Left lung (tissue), 10 donors: ENCODE measurements around the gene UNC5A. TPM values are rescaled to one million over a fixed set of nuclear protein-coding genes. Genes with fewer than 3 reads are reported as not detected.
A peak's percentile ranks its signal among the peaks of the same experiment; 100 is the strongest.

Source experiments
- ATAC-seq: fragments of 200-7000 bp; cut with Tn5 transposase; one replicate; pipeline ENCODE4 v1.9.1; 2020; ENCODE audit warnings: moderate library complexity
- DNase-seq, 4 donors: peaks; one replicate each; pipeline ENCODE4 v3.0.0-alpha.2; 2013 to 2020
- H3K27ac ChIP-seq, 2 donors: fragments of 200-600 bp; sonication (generic) in 1 of 2; one replicate each; pipeline versions ENCODE4 v1.5.0 to v1.8.0; 2020 to 2021
- H3K27me3 ChIP-seq, 2 donors: fragments of 200-600 bp; sonication (generic) in 1 of 2; one replicate each; pipeline versions ENCODE4 v1.5.0 to v1.8.0; 2020 to 2021
- H3K36me3 ChIP-seq, 2 donors: fragments of 200-600 bp; sonication (generic) in 1 of 2; one replicate each; pipeline versions ENCODE4 v1.5.0 to v1.8.0; 2020 to 2021
- H3K4me1 ChIP-seq, 2 donors: fragments of 200-600 bp; one replicate each; pipeline ENCODE4 v1.8.0; 2021
- H3K4me3 ChIP-seq, 2 donors: fragments of 200-600 bp; sonication (generic) in 1 of 2; one replicate each; pipeline versions ENCODE4 v1.5.0 to v1.8.0; 2020 to 2021; ENCODE audit warnings: mild to moderate bottlenecking in 1 of 2
- H3K9me3 ChIP-seq, 2 donors: fragments of 200-600 bp; sonication (generic) in 1 of 2; one replicate each; pipeline versions ENCODE4 v1.5.0 to v1.8.0; 2020 to 2021
- intact Hi-C, 2 donors: fragments of 100-400 bp; cut with DNase I; formaldehyde crosslinking; loops; one replicate each; pipeline versions ENCODE4 v1.11.2 to v1.14.2; 2022
- polyA plus RNA-seq, 6 donors: library from polyadenylated mRNA; unstranded; fragments of 120-200 nt; gene quantifications; one replicate each; pipeline ENCODE4 v1.2.1, GENCODE V29; 2013; ENCODE audit not compliant: insufficient read length in 6 of 6
- total RNA-seq, 2 donors: library from RNA; stranded (reverse); fragmentation: NEBNext Ultra II Directional; extraction: Animal tissue kit (Norgen Biotek cat#: 25700); gene quantifications; one replicate each; pipeline ENCODE4 v1.2.1, GENCODE V29; 2021
- TF ChIP-seq, protein P1 (sequence below), 2 donors: fragments of 200-600 bp; sonication (generic) in 1 of 2; IDR thresholded peaks; one replicate each; pipeline versions ENCODE4 v1.5.0 to v1.8.0; 2021; ENCODE audit warnings: antibody characterized with exemption in 2 of 2
- donor health status: DM: no; HTN: yes; CAD: no.
- donor health status: DM: no; HTN: no; CAD: no.

Gene UNC5A
- total and polyA plus RNA-seq, 8 donors: 0.24 to 1.6 (median 1.0) TPM; not detected in 1

DNA sequence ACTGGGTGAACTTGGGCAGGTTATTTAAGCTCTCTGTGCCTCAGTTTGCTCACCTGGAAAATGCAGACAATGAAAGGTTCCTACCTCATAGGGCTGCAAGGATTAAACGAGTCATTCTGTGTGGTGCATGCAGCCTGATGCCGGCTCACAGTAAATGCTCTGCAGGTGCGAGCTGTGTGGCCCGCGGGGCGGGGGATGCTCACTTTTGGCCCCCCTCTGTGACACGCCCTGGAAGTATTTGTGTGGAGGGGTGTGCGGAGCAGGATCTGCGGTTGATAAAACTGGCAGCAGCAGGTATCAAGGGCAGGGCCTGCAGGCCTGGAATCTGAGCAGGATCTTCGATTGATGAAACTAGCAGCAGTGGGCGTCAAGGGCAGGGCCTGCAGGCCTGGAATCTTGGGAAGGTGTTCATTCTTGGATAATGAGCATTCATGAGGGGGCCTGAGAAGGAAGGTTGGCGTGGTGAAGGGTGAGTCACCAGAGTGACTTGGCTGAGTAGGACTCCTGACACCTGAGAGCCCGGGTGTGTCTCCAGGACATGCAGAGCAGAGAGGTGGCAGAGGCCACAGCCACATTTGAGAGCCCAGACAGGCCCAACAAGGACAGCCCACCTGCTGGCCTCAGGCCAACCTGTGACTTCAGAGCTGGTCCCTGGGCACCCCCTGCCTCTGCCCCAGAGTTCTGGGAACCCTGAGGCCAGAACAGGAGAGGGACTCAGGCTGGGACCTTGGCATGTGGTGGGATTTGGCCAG, 11.9 kb downstream of the UNC5A start:
- no peak for DNase-seq
- intact Hi-C loops: no loop called here
- TF ChIP-seq, protein P1, sequence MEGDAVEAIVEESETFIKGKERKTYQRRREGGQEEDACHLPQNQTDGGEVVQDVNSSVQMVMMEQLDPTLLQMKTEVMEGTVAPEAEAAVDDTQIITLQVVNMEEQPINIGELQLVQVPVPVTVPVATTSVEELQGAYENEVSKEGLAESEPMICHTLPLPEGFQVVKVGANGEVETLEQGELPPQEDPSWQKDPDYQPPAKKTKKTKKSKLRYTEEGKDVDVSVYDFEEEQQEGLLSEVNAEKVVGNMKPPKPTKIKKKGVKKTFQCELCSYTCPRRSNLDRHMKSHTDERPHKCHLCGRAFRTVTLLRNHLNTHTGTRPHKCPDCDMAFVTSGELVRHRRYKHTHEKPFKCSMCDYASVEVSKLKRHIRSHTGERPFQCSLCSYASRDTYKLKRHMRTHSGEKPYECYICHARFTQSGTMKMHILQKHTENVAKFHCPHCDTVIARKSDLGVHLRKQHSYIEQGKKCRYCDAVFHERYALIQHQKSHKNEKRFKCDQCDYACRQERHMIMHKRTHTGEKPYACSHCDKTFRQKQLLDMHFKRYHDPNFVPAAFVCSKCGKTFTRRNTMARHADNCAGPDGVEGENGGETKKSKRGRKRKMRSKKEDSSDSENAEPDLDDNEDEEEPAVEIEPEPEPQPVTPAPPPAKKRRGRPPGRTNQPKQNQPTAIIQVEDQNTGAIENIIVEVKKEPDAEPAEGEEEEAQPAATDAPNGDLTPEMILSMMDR (IDR thresholded peaks at IDR 0.05): no peak
- peak; percentile 51 for ATAC-seq
- H3K9me3 ChIP-seq: no peaks in the 10 kb centered on the region
- peaks cover 0 to 13% of the 10 kb centered on the region in 2 donors for H3K4me1 ChIP-seq
- H3K27ac ChIP-seq: no peak overlapping the region
- H3K27me3 ChIP-seq: peaks cover 20 to 72% of the 10 kb centered on the region in 2 donors
- H3K36me3 ChIP-seq: no peaks in the 10 kb centered on the region
- H3K4me3 ChIP-seq: no peak overlapping the region

DNA sequence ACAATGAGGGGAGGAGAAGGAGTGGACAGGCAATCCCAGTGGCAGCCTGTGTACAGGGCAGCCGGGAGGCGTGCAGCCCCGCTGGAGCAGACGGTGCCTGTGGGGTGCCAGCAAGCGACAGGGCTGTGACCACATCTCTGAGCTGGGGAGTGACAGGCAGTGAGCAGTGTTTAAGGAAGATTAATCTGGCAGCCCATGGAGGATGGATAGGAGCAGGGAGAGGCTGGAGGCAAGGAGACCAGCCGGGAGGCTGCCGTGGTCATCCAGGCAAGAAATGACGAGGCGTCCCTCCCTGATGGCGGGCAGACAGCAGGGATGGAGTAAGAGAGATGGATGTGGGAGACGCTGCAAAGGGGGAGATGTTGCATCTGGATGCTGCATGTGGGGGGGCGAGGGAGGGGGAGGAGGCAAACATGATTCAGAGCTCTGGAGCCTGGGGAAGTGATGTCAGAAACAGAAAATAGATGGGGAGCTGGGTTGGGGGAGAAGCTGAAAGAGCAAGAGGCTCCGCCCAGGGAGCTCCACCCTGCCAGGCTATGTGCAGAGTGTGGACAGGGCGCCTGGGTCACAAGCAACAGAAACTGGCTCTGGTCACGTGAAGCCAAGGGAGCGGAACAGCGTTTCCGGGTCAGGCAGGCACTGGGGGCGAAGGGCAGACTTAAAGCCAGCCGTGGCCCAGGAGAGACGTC, 12.6 kb downstream of the UNC5A start:
- ATAC-seq: no peak
- TF ChIP-seq, protein P1 (IDR thresholded peaks at IDR 0.05): no peak
- Histone ChIP-seq H3K4me3 (no peak overlapping the region), H3K27ac (no peak overlapping the region), H3K27me3 (peaks cover 12 to 65% of the 10 kb centered on the region in 2 donors), H3K36me3 (no peaks in the 10 kb centered on the region), H3K4me1 (peaks cover 0 to 6% of the 10 kb centered on the region in 2 donors), H3K9me3 (no peaks in the 10 kb centered on the region)
- intact Hi-C loops: no loop called here
- no peak for DNase-seq

DNA sequence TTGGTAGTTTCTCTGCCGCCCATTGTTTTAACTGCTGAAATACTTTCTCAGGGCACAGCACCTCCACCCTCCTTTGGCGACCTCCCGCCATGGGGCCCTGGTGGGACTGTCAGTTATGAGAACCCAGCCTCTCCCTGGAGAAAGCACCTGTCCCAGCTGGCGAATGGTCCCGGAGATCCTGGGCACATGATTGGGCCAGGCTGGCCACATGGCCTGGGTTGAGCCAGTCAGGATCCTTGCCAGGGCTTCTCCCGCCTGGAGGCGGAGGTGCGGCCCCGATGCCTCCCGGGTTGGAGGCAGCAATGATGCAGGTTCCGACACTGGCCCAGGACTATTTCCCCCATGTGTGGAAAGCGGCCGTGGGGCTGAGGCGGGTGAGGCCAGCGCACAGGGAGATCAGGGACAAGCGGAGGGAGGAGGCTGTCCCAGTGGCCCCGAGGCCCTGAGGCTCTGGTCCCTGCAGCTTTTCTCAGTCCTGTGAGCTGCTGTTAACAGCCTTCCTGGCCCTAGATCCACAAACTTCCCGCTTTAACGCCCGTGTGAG, 13.6 kb downstream of the UNC5A start:
- Histone ChIP-seq H3K9me3 (no peaks in the 10 kb centered on the region), H3K27ac (no peak overlapping the region), H3K27me3 (peaks cover 2 to 55% of the 10 kb centered on the region in 2 donors), H3K36me3 (no peaks in the 10 kb centered on the region), H3K4me3 (no peak overlapping the region), H3K4me1 (no peaks in the 10 kb centered on the region)
- ATAC-seq (no peak), DNase-seq (no peak)
- intact Hi-C loops: no loop called here
- TF ChIP-seq, protein P1 (IDR thresholded peaks at IDR 0.05): no peak

DNA sequence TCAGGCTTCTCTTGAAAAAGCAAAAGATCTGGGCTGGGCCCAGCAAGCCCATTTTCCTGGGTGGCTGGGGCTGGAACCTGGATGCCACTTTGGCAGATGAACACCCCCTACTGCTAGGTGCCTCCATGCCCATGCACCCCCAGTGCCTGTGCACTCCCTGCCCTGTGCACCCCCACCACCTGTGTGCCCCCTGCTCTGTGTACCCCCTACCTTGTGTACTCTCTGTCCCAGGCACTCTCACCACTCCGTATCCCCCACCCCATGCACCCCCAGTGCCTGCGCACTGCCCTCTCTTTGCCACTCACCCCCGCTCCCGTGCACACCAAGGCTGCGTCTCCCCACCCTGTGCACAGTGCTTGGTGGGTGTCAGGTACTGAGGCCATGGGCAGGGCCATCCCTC, 14.2 kb downstream of the UNC5A start:
- ATAC-seq (no peak), DNase-seq (no peak)
- TF ChIP-seq, protein P1 (IDR thresholded peaks at IDR 0.05): no peak
- H3K4me1 ChIP-seq: no peaks in the 10 kb centered on the region
- intact Hi-C loops: no loop called here
- H3K36me3 ChIP-seq: no peaks in the 10 kb centered on the region
- no peak overlapping the region for H3K4me3 ChIP-seq
- peaks cover 0 to 48% of the 10 kb centered on the region in 2 donors for H3K27me3 ChIP-seq
- no peak overlapping the region for H3K27ac ChIP-seq
- H3K9me3 ChIP-seq: no peaks in the 10 kb centered on the region

DNA sequence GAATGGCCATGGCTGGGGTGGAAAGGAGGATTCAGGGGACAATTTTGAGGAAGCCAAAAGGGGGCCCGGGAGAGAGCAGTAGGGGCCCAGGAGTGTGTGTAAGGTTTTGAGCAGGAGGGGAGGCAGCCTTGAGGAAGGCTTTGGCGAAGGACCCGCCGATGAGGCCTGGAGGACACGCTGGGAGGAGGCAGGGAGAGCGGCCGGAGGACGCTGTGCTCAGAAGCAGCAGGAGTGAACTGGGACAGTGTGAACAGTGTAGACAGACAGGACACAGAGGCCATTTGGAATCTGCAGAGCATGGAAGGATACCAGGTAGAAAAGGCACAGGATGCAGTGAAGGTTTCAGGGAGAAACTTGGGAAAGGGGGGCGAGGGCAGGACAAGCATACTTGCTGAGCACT, 14.9 kb downstream of the UNC5A start:
- Histone ChIP-seq H3K4me1 (no peaks in the 10 kb centered on the region), H3K9me3 (no peaks in the 10 kb centered on the region), H3K4me3 (no peak overlapping the region), H3K27ac (no peak overlapping the region), H3K27me3 (peaks cover 0 to 42% of the 10 kb centered on the region in 2 donors), H3K36me3 (no peaks in the 10 kb centered on the region)
- TF ChIP-seq, protein P1 (IDR thresholded peaks at IDR 0.05): no peak
- intact Hi-C loops: no loop called here
- DNase-seq (no peak), ATAC-seq (no peak)
